HEK293T (cell line): ENCODE measurements around the gene MBD3L2.
"Not testable (repeated sequence)": the region's sequence is repeated elsewhere in the genome, so short reads cannot be mapped to it uniquely, and the experiment has no call there.

ENCODE experiments used
- CTCF ChIA-PET: fragments of 350-600 bp; formaldehyde crosslinking; extraction: SDS; loops from one replicate; lab custom pipeline; 2021; ENCODE audit warnings: antibody characterized with exemption, inconsistent platforms; lab: Yijun Ruan, JAX
- POLR2A ChIA-PET: fragments of 350-600 bp; formaldehyde crosslinking; extraction: SDS; loops from one replicate; lab custom pipeline; 2020; ENCODE audit warnings: antibody characterized with exemption, inconsistent platforms; lab: Yijun Ruan, JAX
- DNase-seq: peaks from one replicate; pipeline ENCODE4 v3.0.0; 2012; ENCODE audit warnings: mixed read lengths; ENCODE audit errors: extremely low spot score
- ARNT ChIP-seq: fragments of 450-650 bp; IDR thresholded peaks from 2 replicates; pipeline ENCODE4 v1.6.1; 2017; ENCODE audit warnings: mild to moderate bottlenecking
- BHLHE40 ChIP-seq: fragments of 450-650 bp; IDR thresholded peaks from 2 replicates; pipeline ENCODE4 v1.6.1; 2016; ENCODE audit warnings: mild to moderate bottlenecking, moderate library complexity, borderline replicate concordance
- CTBP1 ChIP-seq: fragments of 450-650 bp; IDR thresholded peaks from 2 replicates; pipeline ENCODE4 v1.6.1; 2016; ENCODE audit warnings: borderline replicate concordance
- ELF4 ChIP-seq: fragments of 450-650 bp; IDR thresholded peaks from 2 replicates; pipeline ENCODE4 v1.6.1; 2017; ENCODE audit warnings: antibody characterized with exemption
- FOXA1 ChIP-seq: fragments of 450-650 bp; IDR thresholded peaks from 2 replicates; pipeline ENCODE4 v1.6.1; 2016; ENCODE audit warnings: mild to moderate bottlenecking
- FOXK2 ChIP-seq: fragments of 450-650 bp; IDR thresholded peaks from 2 replicates; pipeline ENCODE4 v1.6.1; 2016; ENCODE audit warnings: mild to moderate bottlenecking
- FOXM1 ChIP-seq: fragments of 450-650 bp; IDR thresholded peaks from 2 replicates; pipeline ENCODE4 v1.6.1; 2017; ENCODE audit warnings: mild to moderate bottlenecking, borderline replicate concordance
- HDGF ChIP-seq: fragments of 450-650 bp; IDR thresholded peaks from 2 replicates; pipeline ENCODE4 v1.6.1; 2017; ENCODE audit warnings: antibody characterized with exemption, borderline replicate concordance
- L3MBTL2 ChIP-seq: fragments of 450-650 bp; conservative IDR thresholded peaks from 2 replicates; pipeline ENCODE4 v1.6.1; 2016; ENCODE audit warnings: mild to moderate bottlenecking
- LEF1 ChIP-seq: fragments of 450-650 bp; IDR thresholded peaks from 2 replicates; pipeline ENCODE4 v1.6.1; 2017; ENCODE audit warnings: mild to moderate bottlenecking, borderline replicate concordance
- NFRKB ChIP-seq: fragments of 450-650 bp; IDR thresholded peaks from 2 replicates; pipeline ENCODE4 v1.6.1; 2016; ENCODE audit warnings: mild to moderate bottlenecking, moderate library complexity
- PKNOX1 ChIP-seq: fragments of 450-650 bp; IDR thresholded peaks from 2 replicates; pipeline ENCODE4 v1.6.1; 2016
- SP1 ChIP-seq: fragments of 450-650 bp; IDR thresholded peaks from 2 replicates; pipeline ENCODE4 v1.6.1; 2017
- SUZ12 ChIP-seq: fragments of 450-650 bp; IDR thresholded peaks from 2 replicates; pipeline ENCODE4 v1.6.1; 2016; ENCODE audit warnings: mild to moderate bottlenecking
- TARDBP ChIP-seq: fragments of 450-650 bp; IDR thresholded peaks from 2 replicates; pipeline ENCODE4 v1.6.1; 2016
- ZNF384 ChIP-seq: fragments of 450-650 bp; IDR thresholded peaks from 2 replicates; pipeline ENCODE4 v1.6.1; 2016

Gene MBD3L2

GRCh38 chr19:7049021-7049420, at the start of gene MBD3L2:
Gene MBD3L2, plus strand, starts transcription at chr19:7049321. Its CDS starts 53 bp downstream, at chr19:7049374.
- CTCF ChIA-PET, POLR2A ChIA-PET, DNase-seq: not testable (repeated sequence)

- no peak for TF ChIP-seq ARNT
- no peak for TF ChIP-seq FOXM1
- TF ChIP-seq SP1, result no peak
- TF ChIP-seq ELF4, result no peak
- no peak for TF ChIP-seq ZNF384
- TF ChIP-seq LEF1, result no peak
- no peak for TF ChIP-seq BHLHE40
- no peak for TF ChIP-seq SUZ12
- no peak for TF ChIP-seq PKNOX1
- TF ChIP-seq TARDBP, result no peak
- no peak for TF ChIP-seq FOXK2
- TF ChIP-seq NFRKB, result no peak
- POLR2A ChIA-PET, result no interaction called here
- CTCF ChIA-PET, result no interaction called here
- DNase-seq, result no peak
Measured at GRCh38 chr19:6999933-7000332, 49.2 kb upstream of the MBD3L2 start.

- CTCF ChIA-PET, result no interaction called here
- no peak for DNase-seq
- POLR2A ChIA-PET, result no interaction called here
- TF ChIP-seq ELF4 (no peak), BHLHE40 (no peak), ARNT (no peak), LEF1 (no peak), SUZ12 (no peak), CTBP1 (no peak), ZNF384 (no peak), FOXK2 (no peak), FOXM1 (no peak), SP1 (no peak), FOXA1 (no peak), PKNOX1 (no peak), NFRKB (no peak), TARDBP (no peak), HDGF (no peak), L3MBTL2 (no peak)
Measured at GRCh38 chr19:7000333-7000732, 48.8 kb upstream of the MBD3L2 start.

- CTCF ChIA-PET, result interaction anchor here (0.7 kb wide), 1 partner anchor 16 kb away, joined by 3 read pairs; no protein-coding TSS in a partner anchor
- no peak for DNase-seq
- POLR2A ChIA-PET, result no interaction called here
- no peak for TF ChIP-seq SUZ12
Measured at GRCh38 chr19:7000816-7001215, 48.3 kb upstream of the MBD3L2 start.

GRCh38 chr19:7004313-7004931, 44.7 kb upstream of the MBD3L2 start:
- POLR2A ChIA-PET, result no interaction called here
- TF ChIP-seq CTBP1 (no peak), ELF4 (no peak), SP1 (no peak), ZNF384 (no peak), BHLHE40 (no peak), FOXA1 (no peak), HDGF (no peak), TARDBP (no peak), LEF1 (no peak), ARNT (no peak), SUZ12 (no peak)
- CTCF ChIA-PET, result no interaction called here
- no peak for DNase-seq

- TF ChIP-seq PKNOX1 (no peak), ZNF384 (no peak), SUZ12 (no peak), NFRKB (no peak), L3MBTL2 (no peak), FOXM1 (no peak)
- DNase-seq, result no peak
- ChIA-PET CTCF (no interaction called here), POLR2A (no interaction called here)
Measured at GRCh38 chr19:7006135-7006704, 42.9 kb upstream of the MBD3L2 start.

GRCh38 chr19:7007859-7008258, 41.3 kb upstream of the MBD3L2 start:
- DNase-seq, result no peak
- CTCF ChIA-PET, result no interaction called here

More at GRCh38 chr19:7007859-7008258, 41.3 kb upstream of the MBD3L2 start:
- POLR2A ChIA-PET, result no interaction called here
- TF ChIP-seq CTBP1 (no peak), L3MBTL2 (no peak), ZNF384 (no peak), FOXK2 (no peak), SP1 (no peak), NFRKB (no peak), SUZ12 (no peak), ARNT (no peak), ELF4 (no peak), HDGF (no peak), PKNOX1 (no peak), FOXA1 (no peak)
